ENCODE data around the gene TENT4B. TPM values are rescaled to one million over a fixed set of nuclear protein-coding genes. Genes with fewer than 3 reads are reported as not detected.

Gene TENT4B
- polyA plus RNA-seq, 1 of the 3 experiments (the other 2 are of a cell fraction), result 5.6 TPM

- DNase-seq, result no peak
- H4K20me1 ChIP-seq (ENCODE audit: insufficient read depth), result peaks cover 3% of the 10 kb centered on the region; the same call in 1 of the 2 replicates
- POLR2A ChIA-PET, result no interaction called here
- H3K4me3 ChIP-seq (ENCODE audit: low read depth in 2 of 2, low read length in 1 of 2), result no peak overlapping the region
- no peaks in the 10 kb centered on the region for H3K9me2 ChIP-seq
- no peaks in the 10 kb centered on the region for H3K36me3 ChIP-seq (replicated peaks in 1 of 2; ENCODE audit: control insufficient read depth in 1 of 2, insufficient read depth in 2 of 2, low read length in 1 of 2)
- no peaks in the 10 kb centered on the region for H3K9me3 ChIP-seq
- peaks cover 10% of the 10 kb centered on the region; the same call in 1 of the 2 replicates for H3K79me2 ChIP-seq (ENCODE audit: insufficient read depth)
- peaks cover 0 to 19% of the 10 kb centered on the region in 2 experiments; a peak in 1 of 4 replicates for H3K4me1 ChIP-seq (ENCODE audit: control insufficient read depth in 1 of 2, insufficient read depth in 2 of 2, low read depth in 1 of 2, low read length in 1 of 2)
- no peak for TF ChIP-seq GABPA (IDR thresholded peaks at IDR 0.05; ENCODE audit: low read depth)
- TF ChIP-seq YY1 (IDR thresholded peaks at IDR 0.05; ENCODE audit: low read depth), result no peak
- TF ChIP-seq USF1 (IDR thresholded peaks at IDR 0.05; ENCODE audit: borderline replicate concordance, low read depth), result no peak
- no peak for TF ChIP-seq SIN3A (IDR thresholded peaks at IDR 0.05; ENCODE audit: borderline replicate concordance, low read depth, low read length)
- no peak for TF ChIP-seq FOSL2 (IDR thresholded peaks at IDR 0.05; ENCODE audit: borderline replicate concordance, low read depth)
- TF ChIP-seq MAX (IDR thresholded peaks at IDR 0.05; ENCODE audit: low read depth), result no peak
- no peak for TF ChIP-seq RCOR1 (IDR thresholded peaks at IDR 0.05; ENCODE audit: low read length)
- TF ChIP-seq CTCF (IDR thresholded peaks at IDR 0.05), result no peak
- no peak overlapping the region for H3K9ac ChIP-seq
- H3K27me3 ChIP-seq (ENCODE audit: insufficient read depth), result no peaks in the 10 kb centered on the region
- CTCF ChIA-PET, result no interaction called here
- H3K27ac ChIP-seq (ENCODE audit: low read depth in 2 of 2, low read length in 1 of 2), result no peak overlapping the region
- no peak overlapping the region for H2AFZ ChIP-seq (ENCODE audit: low read depth)
- no peak overlapping the region for H3K4me2 ChIP-seq
- H3F3A ChIP-seq (replicated peaks; ENCODE audit: insufficient read depth), result peaks cover 4% of the 10 kb centered on the region
- WGBS (ENCODE audit: low lambda C conversion rate), result 93% methylated on average over 5 of the region's 18 CpGs
Measured at GRCh38 chr16:50274326-50275097, 121.4 kb downstream of the TENT4B start.

- POLR2A ChIA-PET, result no interaction called here
- H4K20me1 ChIP-seq (ENCODE audit: insufficient read depth), result peaks cover 3% of the 10 kb centered on the region; the same call in 1 of the 2 replicates
Measured at GRCh38 chr16:50275098-50275415, 122.0 kb downstream of the TENT4B start.

More at GRCh38 chr16:50275098-50275415, 122.0 kb downstream of the TENT4B start:
- 82% methylated on average over 3 of the region's 3 CpGs for WGBS (ENCODE audit: low lambda C conversion rate)
- Histone ChIP-seq H3F3A (replicated peaks; ENCODE audit: insufficient read depth) (peaks cover 4% of the 10 kb centered on the region), H3K27me3 (ENCODE audit: insufficient read depth) (no peaks in the 10 kb centered on the region), H3K9me2 (no peaks in the 10 kb centered on the region), H3K4me2 (no peak overlapping the region), H3K4me1 (ENCODE audit: control insufficient read depth in 1 of 2, insufficient read depth in 2 of 2, low read depth in 1 of 2, low read length in 1 of 2) (peaks cover 0 to 19% of the 10 kb centered on the region in 2 experiments; a peak in 1 of 4 replicates), H3K9ac (no peak overlapping the region), H3K36me3 (replicated peaks in 1 of 2; ENCODE audit: control insufficient read depth in 1 of 2, insufficient read depth in 2 of 2, low read length in 1 of 2) (no peaks in the 10 kb centered on the region), H2AFZ (ENCODE audit: low read depth) (no peak overlapping the region), H3K27ac (ENCODE audit: low read depth in 2 of 2, low read length in 1 of 2) (no peak overlapping the region), H3K79me2 (ENCODE audit: insufficient read depth) (peaks cover 10% of the 10 kb centered on the region; the same call in 1 of the 2 replicates), H3K9me3 (no peaks in the 10 kb centered on the region), H3K4me3 (ENCODE audit: low read depth in 2 of 2, low read length in 1 of 2) (no peak overlapping the region)
- CTCF ChIA-PET, result interaction anchor here (0.9 kb wide), 1 partner anchor 9 kb away, joined by 3 read pairs; no protein-coding TSS in a partner anchor
- DNase-seq, result no peak
- TF ChIP-seq MXI1 (IDR thresholded peaks at IDR 0.05; ENCODE audit: low read depth, low read length) (no peak), JUND (IDR thresholded peaks at IDR 0.05) (no peak), FOXJ3 (CRISPR knock-in tag; IDR thresholded peaks at IDR 0.05) (no peak), TEAD4 (IDR thresholded peaks at IDR 0.05; ENCODE audit: borderline replicate concordance, insufficient read depth) (no peak), USF1 (IDR thresholded peaks at IDR 0.05; ENCODE audit: borderline replicate concordance, low read depth) (no peak), RCOR1 (IDR thresholded peaks at IDR 0.05; ENCODE audit: low read length) (no peak)

Measured in SK-N-SH (cell line).